DND-41 (cell line): Measurements from ENCODE around the gene LTA4H.

Experiments
- EZH2 ChIP-seq: IDR thresholded peaks from 3 replicates; pipeline ENCODE4 v1.6.1; 2012; ENCODE audit warnings: borderline replicate concordance, low read depth, mild to moderate bottlenecking, moderate library complexity, low read length, inconsistent platforms; ENCODE audit not compliant: severe bottlenecking
- TF ChIP-seq, protein P1 (sequence below): IDR thresholded peaks from 2 replicates; pipeline ENCODE4 v1.5.1; 2012; ENCODE audit warnings: borderline replicate concordance, low read length, moderate library complexity, mild to moderate bottlenecking; ENCODE audit not compliant: poor library complexity, severe bottlenecking; ENCODE audit errors: extremely low read depth

DNA sequence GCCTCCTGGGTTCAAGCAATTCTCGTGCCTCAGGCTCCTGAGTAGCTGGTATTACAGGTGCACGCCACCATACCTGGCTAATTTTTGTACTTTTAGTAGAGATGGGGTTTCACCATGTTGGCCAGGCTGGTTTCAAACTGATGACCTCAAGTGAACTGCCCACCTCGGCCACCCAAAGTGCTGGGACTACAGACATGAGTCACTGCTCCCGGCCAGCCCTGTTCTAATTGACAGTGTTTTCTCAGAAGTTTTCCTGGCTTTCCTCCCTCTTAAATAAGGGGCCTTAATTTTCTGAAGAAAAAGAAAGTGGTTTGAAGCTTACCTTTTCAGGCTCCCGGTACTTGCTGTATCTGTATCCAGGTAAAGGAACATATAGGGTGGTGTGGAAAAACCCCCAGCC, 40.9 kb downstream of the LTA4H start:
- TF ChIP-seq, protein P1, sequence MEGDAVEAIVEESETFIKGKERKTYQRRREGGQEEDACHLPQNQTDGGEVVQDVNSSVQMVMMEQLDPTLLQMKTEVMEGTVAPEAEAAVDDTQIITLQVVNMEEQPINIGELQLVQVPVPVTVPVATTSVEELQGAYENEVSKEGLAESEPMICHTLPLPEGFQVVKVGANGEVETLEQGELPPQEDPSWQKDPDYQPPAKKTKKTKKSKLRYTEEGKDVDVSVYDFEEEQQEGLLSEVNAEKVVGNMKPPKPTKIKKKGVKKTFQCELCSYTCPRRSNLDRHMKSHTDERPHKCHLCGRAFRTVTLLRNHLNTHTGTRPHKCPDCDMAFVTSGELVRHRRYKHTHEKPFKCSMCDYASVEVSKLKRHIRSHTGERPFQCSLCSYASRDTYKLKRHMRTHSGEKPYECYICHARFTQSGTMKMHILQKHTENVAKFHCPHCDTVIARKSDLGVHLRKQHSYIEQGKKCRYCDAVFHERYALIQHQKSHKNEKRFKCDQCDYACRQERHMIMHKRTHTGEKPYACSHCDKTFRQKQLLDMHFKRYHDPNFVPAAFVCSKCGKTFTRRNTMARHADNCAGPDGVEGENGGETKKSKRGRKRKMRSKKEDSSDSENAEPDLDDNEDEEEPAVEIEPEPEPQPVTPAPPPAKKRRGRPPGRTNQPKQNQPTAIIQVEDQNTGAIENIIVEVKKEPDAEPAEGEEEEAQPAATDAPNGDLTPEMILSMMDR, result no peak
- no peak for TF ChIP-seq EZH2
